DMS53 (cell line): ENCODE results near the gene UCN3.
"Not testable (repeated sequence)": the region's sequence is repeated elsewhere in the genome, so short reads cannot be mapped to it uniquely, and the experiment has no call there.

ENCODE experiments used
- DNase-seq: peaks from one replicate; lab custom pipeline; 2025; lab: John Stamatoyannopoulos, UW

The UCN3 gene

DNA sequence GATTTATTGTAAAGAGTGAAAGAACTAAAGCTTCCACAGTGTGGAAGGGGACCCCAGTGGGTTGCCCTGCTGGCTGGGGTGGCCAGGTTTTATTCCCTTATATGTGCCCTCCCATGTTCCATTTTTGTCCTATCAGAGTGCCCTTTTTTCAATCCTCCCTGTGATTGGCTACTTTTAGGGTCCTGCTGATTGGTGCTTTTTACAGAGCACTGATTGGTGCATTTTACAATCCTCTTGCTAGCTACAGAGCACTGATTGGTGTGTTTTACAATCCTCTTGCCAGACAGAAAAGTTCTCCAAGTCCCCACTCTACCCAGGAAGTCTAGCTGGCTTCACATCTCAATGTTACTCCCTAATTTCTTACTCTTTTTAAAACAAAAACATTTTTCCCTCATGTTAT is 46.0 kb downstream of the UCN3 start:
- DNase-seq = not testable (repeated sequence)

DNA sequence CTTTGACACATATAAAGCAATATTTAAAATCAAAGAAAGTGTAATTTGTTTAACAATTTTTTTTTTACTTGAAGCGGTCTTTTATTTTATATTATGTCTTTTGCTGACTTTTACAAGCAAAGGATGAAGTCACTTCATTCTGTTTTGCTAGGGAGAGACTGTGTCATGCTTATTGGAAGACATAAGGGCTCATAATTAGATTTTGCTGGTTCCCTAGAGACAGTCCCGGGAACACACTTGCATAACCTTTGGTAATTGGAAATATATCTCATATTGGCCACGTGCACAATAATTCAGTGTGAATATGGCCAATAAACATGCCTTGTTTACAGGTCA is 47.1 kb downstream of the UCN3 start:
- no peak for DNase-seq

DNA sequence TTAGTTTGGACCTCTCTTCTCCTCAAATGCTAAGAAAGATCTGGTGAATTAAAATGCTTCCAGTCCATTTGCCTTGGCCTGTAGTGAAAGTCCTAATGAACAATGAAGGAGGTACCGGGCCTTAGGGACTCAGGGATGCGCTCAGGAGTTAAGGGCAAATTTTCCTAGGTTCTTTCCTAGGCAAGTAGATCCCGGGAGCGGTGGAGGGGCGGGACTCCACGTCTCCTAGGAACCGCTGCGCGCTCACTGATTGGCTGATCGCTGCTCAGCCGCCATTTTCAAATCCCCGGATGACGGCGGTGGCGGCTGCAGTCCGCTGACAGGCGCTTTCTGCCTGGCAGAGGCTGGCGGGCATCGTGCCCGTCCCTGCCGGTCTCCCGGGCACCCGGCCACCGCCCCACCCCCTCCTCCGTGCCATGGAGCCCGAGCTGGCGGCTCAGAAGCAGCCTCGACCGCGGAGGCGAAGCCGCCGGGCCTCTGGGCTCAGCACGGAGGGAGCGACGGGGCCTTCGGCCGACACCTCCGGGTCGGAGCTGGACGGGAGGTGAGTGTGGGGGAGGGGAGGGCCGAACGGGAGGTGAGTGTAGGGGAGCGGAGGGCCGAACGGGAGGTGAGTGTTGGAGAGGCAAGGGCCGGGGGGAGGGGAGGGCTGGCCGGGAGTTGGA is 47.6 kb downstream of the UCN3 start, which contains the start of gene NET1:
Gene NET1, plus strand, starts transcription at position 281 of the 665 bp plus-strand sequence. Its CDS starts 136 bp downstream, at position 417.
- DNase-seq = peak; percentile 98

DNA sequence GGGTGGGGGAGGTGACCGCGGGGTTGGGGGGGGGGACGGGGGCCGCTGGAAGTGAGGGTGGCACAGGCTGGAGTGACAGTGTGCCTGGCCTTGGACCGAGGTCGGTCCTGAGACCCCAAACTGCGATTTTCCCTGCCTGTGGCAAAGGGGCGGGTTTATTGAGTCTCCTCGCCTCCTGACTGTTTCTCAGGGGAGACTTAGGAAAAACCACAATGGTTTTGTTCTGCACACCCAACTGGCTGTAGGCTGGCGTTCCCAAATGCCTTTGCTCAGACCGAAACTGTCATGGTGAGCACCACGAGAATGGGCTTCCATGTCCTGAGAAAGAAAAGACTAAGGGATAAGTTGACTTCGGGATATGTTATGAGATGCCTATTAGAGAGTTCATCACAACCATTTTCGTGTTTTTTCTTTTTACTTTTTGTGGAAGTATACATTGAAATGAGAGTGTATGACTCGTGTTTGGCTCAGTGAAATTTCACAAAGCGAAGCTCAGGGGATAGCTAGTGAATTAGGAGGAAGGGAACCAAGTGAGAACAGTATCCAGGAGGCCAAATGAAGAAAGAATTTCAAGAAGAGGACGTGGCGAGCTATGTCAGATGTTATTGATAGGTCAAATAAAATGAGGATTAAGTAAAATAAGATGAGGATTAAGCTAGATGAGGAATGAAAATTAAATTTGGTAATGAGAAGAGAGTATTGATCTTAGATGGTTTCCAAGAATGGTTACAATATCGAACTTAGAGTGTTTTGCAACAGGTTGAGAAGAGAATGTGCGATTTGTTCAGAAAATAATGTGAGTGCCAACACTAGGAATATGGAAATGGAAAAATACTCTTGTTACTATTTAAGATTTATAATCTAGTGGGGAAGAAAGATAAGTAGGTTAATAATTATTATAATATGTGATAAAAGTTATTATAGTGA is 48.5 kb downstream of the UCN3 start:
- DNase-seq = peak; percentile 50

DNA sequence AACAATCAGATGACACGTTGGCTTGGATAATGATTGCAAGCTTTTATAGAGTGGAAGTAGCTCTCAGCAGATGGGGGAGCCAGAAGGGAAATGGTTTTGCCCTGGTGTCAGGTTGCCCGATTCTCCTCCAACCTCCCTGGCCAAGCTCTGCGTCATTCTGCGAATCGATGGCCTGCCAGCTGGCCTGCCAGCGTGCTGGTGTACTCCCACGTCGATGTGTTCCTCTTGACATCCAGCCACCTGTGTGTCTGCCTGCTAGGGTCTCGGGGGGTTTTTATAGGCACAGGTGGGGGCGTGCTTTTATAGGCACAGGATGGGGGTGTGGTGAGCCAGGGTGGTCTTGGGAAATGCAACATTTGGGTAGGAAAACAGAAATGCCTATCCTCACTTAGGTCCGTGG is 52.2 kb downstream of the UCN3 start:
- no peak for DNase-seq

DNA sequence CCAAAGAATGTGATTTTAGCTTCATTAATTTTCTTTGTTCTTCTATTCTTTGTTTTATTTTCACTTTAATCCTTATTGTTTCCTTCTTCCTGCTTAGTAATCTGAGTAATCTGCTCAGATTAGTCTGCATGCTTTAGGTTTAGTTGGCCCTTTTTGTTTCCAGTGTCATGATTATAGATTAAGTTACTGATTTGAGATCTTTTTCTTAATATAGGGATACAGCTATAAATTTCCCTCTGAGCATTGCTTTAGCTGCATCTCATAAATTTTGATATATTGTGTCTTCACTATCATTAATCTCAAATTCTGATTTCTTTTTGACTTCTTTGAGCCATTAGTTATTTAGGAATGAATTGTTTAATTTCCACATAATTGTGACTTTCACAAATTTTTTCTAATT is 53.8 kb downstream of the UCN3 start:
- no peak for DNase-seq

DNA sequence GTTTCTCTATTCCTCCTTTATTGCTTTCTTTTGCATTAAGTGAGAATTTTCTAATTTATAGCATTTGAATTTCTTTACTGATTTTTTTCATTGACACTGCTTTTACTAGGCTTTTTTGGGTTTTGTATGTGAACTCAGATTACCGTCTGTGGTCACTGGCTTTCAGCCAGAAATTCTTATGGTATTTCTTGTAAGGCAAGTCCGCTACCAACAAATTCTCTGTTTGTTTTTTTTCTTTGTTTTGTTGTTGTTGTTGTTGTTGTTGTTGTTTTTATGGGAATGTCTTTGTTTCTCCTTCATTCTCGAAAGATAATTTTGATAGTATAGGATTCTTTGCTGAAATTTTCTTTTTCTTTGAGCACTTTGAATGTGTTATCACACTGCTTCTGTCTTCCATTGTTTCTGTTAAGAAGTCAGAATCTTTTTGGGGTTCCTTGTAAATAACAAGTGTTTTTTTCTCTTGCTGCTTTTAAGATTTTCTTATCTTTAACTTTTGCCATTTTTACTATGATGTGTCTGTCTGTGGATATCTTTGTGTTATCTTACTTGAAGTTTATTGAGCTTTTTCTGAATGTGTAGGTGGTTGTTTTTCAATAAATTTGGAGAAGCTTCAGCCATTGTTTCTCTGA is 54.8 kb downstream of the UCN3 start:
- no peak for DNase-seq

DNA sequence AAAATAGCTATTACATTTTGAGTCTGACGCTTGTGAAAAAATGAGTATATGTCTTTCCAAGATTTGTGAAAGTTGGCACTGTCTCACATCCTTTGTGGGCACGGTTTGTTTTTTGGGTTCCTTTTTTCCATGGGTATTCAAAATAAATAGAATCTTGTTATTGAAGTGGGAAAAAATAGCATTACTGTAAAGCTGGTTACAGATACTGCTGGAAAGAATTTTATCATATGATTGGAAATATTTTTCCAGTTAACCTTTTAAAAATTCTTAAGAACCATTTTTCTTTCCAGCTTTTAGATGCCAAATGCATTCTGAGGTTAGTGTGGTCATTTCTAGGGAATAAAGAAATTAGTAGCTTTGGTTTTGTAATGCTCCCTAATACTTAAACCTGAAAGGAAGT is 59.0 kb downstream of the UCN3 start:
- no peak for DNase-seq
